Measurements from ENCODE around the gene TIE1.

TIE1 gene

GRCh38 chr1:43273708-43274107 is 27.1 kb upstream of the TIE1 start:
- H3K4me1 ChIP-seq: peaks cover 2% of the 10 kb centered on the region
- H3K36me3 ChIP-seq (ENCODE audit: control insufficient read depth, insufficient read depth, low read length): no peaks in the 10 kb centered on the region
- H3K79me2 ChIP-seq: no peaks in the 10 kb centered on the region
- H3K9me3 ChIP-seq (ENCODE audit: control insufficient read depth, low read length): no peaks in the 10 kb centered on the region
- no peak overlapping the region for H3K4me3 ChIP-seq (ENCODE audit: low read depth, low read length)
- no peak overlapping the region for H3K4me2 ChIP-seq (ENCODE audit: low read length)
- no peak overlapping the region for H3K9ac ChIP-seq
- H3K27ac ChIP-seq: no peak overlapping the region
- no peak overlapping the region for H2AFZ ChIP-seq
- H3K27me3 ChIP-seq (ENCODE audit: control insufficient read depth, insufficient read depth, low read length): no peaks in the 10 kb centered on the region
- TF ChIP-seq CTCF (IDR thresholded peaks at IDR 0.05): no peak

GRCh38 chr1:43274125-43274803 is 26.5 kb upstream of the TIE1 start:
- TF ChIP-seq CTCF (IDR thresholded peaks at IDR 0.05): no peak
- Histone ChIP-seq H3K9ac (no peak overlapping the region), H3K27ac (no peak overlapping the region)

GRCh38 chr1:43274804-43275180 is 26.0 kb upstream of the TIE1 start:
- Histone ChIP-seq H2AFZ (no peak overlapping the region), H3K4me1 (peaks cover 2% of the 10 kb centered on the region), H3K4me2 (ENCODE audit: low read length) (no peak overlapping the region), H3K36me3 (ENCODE audit: control insufficient read depth, insufficient read depth, low read length) (no peaks in the 10 kb centered on the region), H3K4me3 (ENCODE audit: low read depth, low read length) (no peak overlapping the region), H3K27me3 (ENCODE audit: control insufficient read depth, insufficient read depth, low read length) (no peaks in the 10 kb centered on the region), H3K9me3 (ENCODE audit: control insufficient read depth, low read length) (no peaks in the 10 kb centered on the region), H3K27ac (no peak overlapping the region), H3K9ac (no peak overlapping the region), H3K79me2 (no peaks in the 10 kb centered on the region)
- no peak for TF ChIP-seq CTCF (IDR thresholded peaks at IDR 0.05)

More at GRCh38 chr1:43274125-43274803, 26.5 kb upstream of the TIE1 start:
- no peaks in the 10 kb centered on the region for H3K27me3 ChIP-seq (ENCODE audit: control insufficient read depth, insufficient read depth, low read length)
- peaks cover 2% of the 10 kb centered on the region for H3K4me1 ChIP-seq
- no peak overlapping the region for H3K4me3 ChIP-seq (ENCODE audit: low read depth, low read length)
- no peaks in the 10 kb centered on the region for H3K36me3 ChIP-seq (ENCODE audit: control insufficient read depth, insufficient read depth, low read length)
- H3K4me2 ChIP-seq (ENCODE audit: low read length): no peak overlapping the region
- H2AFZ ChIP-seq: no peak overlapping the region
- no peaks in the 10 kb centered on the region for H3K9me3 ChIP-seq (ENCODE audit: control insufficient read depth, low read length)
- H3K79me2 ChIP-seq: no peaks in the 10 kb centered on the region

DNA sequence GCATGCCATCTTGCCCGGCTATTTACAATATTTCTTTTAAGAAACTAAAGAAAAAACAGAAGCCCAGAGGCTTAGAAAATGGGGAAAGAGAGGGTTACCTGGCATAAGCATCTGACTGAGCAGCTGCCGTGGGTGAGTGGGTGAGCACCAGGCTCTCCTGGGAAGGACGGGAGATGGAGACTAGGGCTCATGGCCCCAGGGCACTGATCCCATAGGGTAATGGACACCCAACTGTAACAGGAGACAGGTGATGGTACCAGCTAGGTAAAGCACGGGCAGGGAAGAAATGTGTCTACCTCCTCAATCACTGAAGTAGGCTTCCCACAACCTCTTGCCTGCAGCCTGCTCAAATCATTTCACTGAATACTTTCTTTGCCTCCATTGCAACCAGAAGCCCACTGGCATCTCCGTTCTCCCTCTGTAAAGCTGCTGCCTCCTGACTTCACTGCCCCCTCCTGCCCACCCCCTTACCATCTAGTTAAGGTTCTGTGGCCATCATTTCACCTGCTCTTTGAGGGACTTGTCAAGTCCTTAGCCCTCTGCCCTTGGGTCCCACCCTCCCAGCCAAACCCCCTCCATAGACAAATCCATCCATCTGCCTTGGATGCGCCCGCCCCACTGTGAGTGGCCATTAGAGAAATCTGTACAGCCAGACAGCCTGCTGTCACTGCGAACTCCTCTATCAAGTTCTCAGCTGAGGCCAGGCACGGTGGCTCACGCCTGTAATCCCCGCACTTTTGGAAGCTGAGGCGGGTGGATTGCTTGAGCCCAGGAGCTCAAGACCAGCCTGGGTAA is 24.8 kb upstream of the TIE1 start:
- no peak for TF ChIP-seq CTCF (IDR thresholded peaks at IDR 0.05)
- H3K36me3 ChIP-seq (ENCODE audit: control insufficient read depth, insufficient read depth, low read length): no peaks in the 10 kb centered on the region
- H3K27ac ChIP-seq: no peak overlapping the region

More for the DNA sequence above, 24.8 kb upstream of the TIE1 start:
- H3K9me3 ChIP-seq (ENCODE audit: control insufficient read depth, low read length): no peaks in the 10 kb centered on the region
- no peak overlapping the region for H3K9ac ChIP-seq
- no peak overlapping the region for H2AFZ ChIP-seq
- peaks cover 2% of the 10 kb centered on the region for H3K4me1 ChIP-seq
- H3K4me2 ChIP-seq (ENCODE audit: low read length): no peak overlapping the region
- H3K27me3 ChIP-seq (ENCODE audit: control insufficient read depth, insufficient read depth, low read length): no peaks in the 10 kb centered on the region
- H3K4me3 ChIP-seq (ENCODE audit: low read depth, low read length): no peak overlapping the region
- no peaks in the 10 kb centered on the region for H3K79me2 ChIP-seq

Measured in parathyroid adenoma (tissue), 2 donors.